ENCODE measurements around the gene SERPINA5. TPM values are rescaled to one million over a fixed set of nuclear protein-coding genes. Genes with fewer than 3 reads are reported as not detected.

Gene SERPINA5
- polyA plus RNA-seq, 1 donor from 2014 or later = not detected

- TF ChIP-seq POLR2AphosphoS5 (IDR thresholded peaks at IDR 0.05) (no peak), MXI1 (conservative IDR thresholded peaks at IDR 0.05; ENCODE audit: poor library complexity, severe bottlenecking) (no peak), TAF1 (IDR thresholded peaks at IDR 0.05; ENCODE audit: low read depth) (no peak), SMC3 (conservative IDR thresholded peaks at IDR 0.05; ENCODE audit: poor library complexity) (no peak), EP300 (conservative IDR thresholded peaks at IDR 0.05; ENCODE audit: poor library complexity, severe bottlenecking) (no peak), RAD21 (conservative IDR thresholded peaks at IDR 0.05) (no peak)
These were observed 39.0 kb upstream of the SERPINA5 start for GRCh38 chr14:94542111-94542810.

GRCh38 chr14:94542811-94543440 is 38.3 kb upstream of the SERPINA5 start:
- H3K4me2 ChIP-seq (ENCODE audit: low read length) = no peak overlapping the region
- no peaks in the 10 kb centered on the region for H3K79me2 ChIP-seq (replicated peaks; ENCODE audit: insufficient read depth, low read length)
- H3K9me2 ChIP-seq (ENCODE audit: insufficient read depth, low read length) = no peaks in the 10 kb centered on the region
- H2AFZ ChIP-seq (ENCODE audit: low read depth, low read length) = no peak overlapping the region
- TF ChIP-seq MXI1 (conservative IDR thresholded peaks at IDR 0.05; ENCODE audit: poor library complexity, severe bottlenecking) (no peak), EP300 (conservative IDR thresholded peaks at IDR 0.05; ENCODE audit: poor library complexity, severe bottlenecking) (no peak), REST (IDR thresholded peaks at IDR 0.05; ENCODE audit: borderline replicate concordance) (no peak), SMC3 (conservative IDR thresholded peaks at IDR 0.05; ENCODE audit: poor library complexity) (no peak), TAF1 (IDR thresholded peaks at IDR 0.05; ENCODE audit: low read depth) (no peak), RAD21 (conservative IDR thresholded peaks at IDR 0.05) (no peak), POLR2AphosphoS5 (IDR thresholded peaks at IDR 0.05) (no peak), EZH2 (IDR thresholded peaks at IDR 0.05; ENCODE audit: borderline replicate concordance, insufficient read depth, low read length, poor library complexity, severe bottlenecking) (no peak)
- TF ChIP-seq, protein P1, sequence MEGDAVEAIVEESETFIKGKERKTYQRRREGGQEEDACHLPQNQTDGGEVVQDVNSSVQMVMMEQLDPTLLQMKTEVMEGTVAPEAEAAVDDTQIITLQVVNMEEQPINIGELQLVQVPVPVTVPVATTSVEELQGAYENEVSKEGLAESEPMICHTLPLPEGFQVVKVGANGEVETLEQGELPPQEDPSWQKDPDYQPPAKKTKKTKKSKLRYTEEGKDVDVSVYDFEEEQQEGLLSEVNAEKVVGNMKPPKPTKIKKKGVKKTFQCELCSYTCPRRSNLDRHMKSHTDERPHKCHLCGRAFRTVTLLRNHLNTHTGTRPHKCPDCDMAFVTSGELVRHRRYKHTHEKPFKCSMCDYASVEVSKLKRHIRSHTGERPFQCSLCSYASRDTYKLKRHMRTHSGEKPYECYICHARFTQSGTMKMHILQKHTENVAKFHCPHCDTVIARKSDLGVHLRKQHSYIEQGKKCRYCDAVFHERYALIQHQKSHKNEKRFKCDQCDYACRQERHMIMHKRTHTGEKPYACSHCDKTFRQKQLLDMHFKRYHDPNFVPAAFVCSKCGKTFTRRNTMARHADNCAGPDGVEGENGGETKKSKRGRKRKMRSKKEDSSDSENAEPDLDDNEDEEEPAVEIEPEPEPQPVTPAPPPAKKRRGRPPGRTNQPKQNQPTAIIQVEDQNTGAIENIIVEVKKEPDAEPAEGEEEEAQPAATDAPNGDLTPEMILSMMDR (IDR thresholded peaks at IDR 0.05; ENCODE audit: poor library complexity, severe bottlenecking) = no peak
- H3K36me3 ChIP-seq (ENCODE audit: insufficient read depth, low read length) = no peaks in the 10 kb centered on the region
- H3F3A ChIP-seq (ENCODE audit: insufficient read depth, low read length, poor library complexity, severe bottlenecking) = no peaks in the 10 kb centered on the region
- H3K27me3 ChIP-seq (ENCODE audit: insufficient read depth, low read depth, low read length) = no peaks in the 10 kb centered on the region
- H3K4me3 ChIP-seq (ENCODE audit: low read length) = no peak overlapping the region
- H4K20me1 ChIP-seq (ENCODE audit: insufficient read depth) = no peaks in the 10 kb centered on the region
- no peak overlapping the region for H3K9ac ChIP-seq (ENCODE audit: low read length)
- H3K27ac ChIP-seq (ENCODE audit: low read length) = no peak overlapping the region
- H3K9me3 ChIP-seq (ENCODE audit: low read length) = no peaks in the 10 kb centered on the region

More at GRCh38 chr14:94542111-94542810, 39.0 kb upstream of the SERPINA5 start:
- Histone ChIP-seq H3K27ac (ENCODE audit: low read length) (no peak overlapping the region), H3K9ac (ENCODE audit: low read length) (no peak overlapping the region), H3K36me3 (ENCODE audit: insufficient read depth, low read length) (no peaks in the 10 kb centered on the region), H4K20me1 (ENCODE audit: insufficient read depth) (no peaks in the 10 kb centered on the region), H3K9me3 (ENCODE audit: low read length) (no peaks in the 10 kb centered on the region), H3K4me2 (ENCODE audit: low read length) (no peak overlapping the region), H3K79me2 (replicated peaks; ENCODE audit: insufficient read depth, low read length) (no peaks in the 10 kb centered on the region), H2AFZ (ENCODE audit: low read depth, low read length) (no peak overlapping the region), H3K27me3 (ENCODE audit: insufficient read depth, low read depth, low read length) (no peaks in the 10 kb centered on the region), H3K4me3 (ENCODE audit: low read length) (no peak overlapping the region), H3K9me2 (ENCODE audit: insufficient read depth, low read length) (no peaks in the 10 kb centered on the region), H3F3A (ENCODE audit: insufficient read depth, low read length, poor library complexity, severe bottlenecking) (no peaks in the 10 kb centered on the region)
